GM12878 (cell line): ENCODE data around the gene SERPINF2. TPM values are rescaled to one million over a fixed set of nuclear protein-coding genes. Genes with fewer than 3 reads are reported as not detected.

Experiments
- ATAC-seq: fragments of 200-7000 bp; cut with Tn5 transposase; 3 replicates; pipeline ENCODE4 v1.9.1; 2020; ENCODE audit warnings: mild to moderate bottlenecking, moderate library complexity
- BruUV-seq: library from RNA; stranded (reverse); fragments of 400-500 nt; replicated peaks from 2 replicates; lab custom pipeline; 2021; lab: Mats Ljungman, UMichigan
- CTCF ChIA-PET: fragments of 300-600 bp; sonication (Branson Sonifier 250); formaldehyde crosslinking; extraction: SDS; loops from one replicate; lab custom pipeline; 2021; ENCODE audit warnings: inconsistent platforms; lab: Yijun Ruan, JAX
- POLR2A ChIA-PET: fragments of 350-600 bp; formaldehyde crosslinking; extraction: SDS; loops from one replicate; lab custom pipeline; 2021; ENCODE audit warnings: inconsistent platforms; lab: Charles Lee
- RAD21 ChIA-PET: fragments of 300-600 bp; sonication (Branson Sonifier 250); formaldehyde crosslinking; loops from one replicate; lab custom pipeline; 2023; ENCODE audit warnings: antibody characterized with exemption; ENCODE audit not compliant: unreplicated experiment; lab: Charles Lee
- SMC1A ChIA-PET: fragments of 300-600 bp; sonication (Branson Sonifier 250); formaldehyde crosslinking; loops from one replicate; lab custom pipeline; 2023; ENCODE audit not compliant: unreplicated experiment, uncharacterized antibody; lab: Charles Lee
- DNase-seq: peaks from one replicate; pipeline ENCODE4 v3.0.0-alpha.2; 2011; ENCODE audit warnings: low read depth, low spot score
- FAIRE-seq: peaks from 3 replicates; lab custom pipeline; 2011; peaks lifted over from hg19 to GRCh38; lab: Jason Lieb, UNC
- H2AFZ ChIP-seq: 2 replicates; pipeline ENCODE4 v1.6.0; 2011; ENCODE audit warnings: low read depth, low read length, control low read depth; ENCODE audit not compliant: control insufficient read depth
- H3K27ac ChIP-seq: 2 replicates; pipeline ENCODE4 v1.5.1; 2011; ENCODE audit warnings: control low read depth; ENCODE audit not compliant: control insufficient read depth, insufficient read depth
- H3K27me3 ChIP-seq, 2 experiments: replicated peaks in 1 of 2; 2 replicates each; pipeline versions ENCODE4 v1.6.0 to v1.6.1; 2011; ENCODE audit warnings: low read length in 1 of 2; ENCODE audit not compliant: control insufficient read depth in 2 of 2, insufficient read depth in 2 of 2
- H3K36me3 ChIP-seq, 2 experiments: 2 replicates each; pipeline ENCODE4 v1.5.1; 2011; ENCODE audit warnings: low read length in 1 of 2; ENCODE audit not compliant: control insufficient read depth in 2 of 2, insufficient read depth in 2 of 2
- H3K4me1 ChIP-seq: 2 replicates; pipeline ENCODE4 v1.6.1; 2011; ENCODE audit warnings: mild to moderate bottlenecking, low read length, moderate library complexity, mixed read lengths; ENCODE audit not compliant: control insufficient read depth, insufficient read depth
- H3K4me2 ChIP-seq: 2 replicates; pipeline ENCODE4 v1.6.0; 2011; ENCODE audit warnings: control low read depth; ENCODE audit not compliant: control insufficient read depth, insufficient read depth
- H3K4me3 ChIP-seq: fragments of 200-600 bp; sonication (generic); 2 replicates; pipeline ENCODE4 v1.5.1; 2016
- H3K79me2 ChIP-seq: 2 replicates; pipeline ENCODE4 v1.6.0; 2011; ENCODE audit warnings: low read length; ENCODE audit not compliant: control insufficient read depth, insufficient read depth
- H3K9ac ChIP-seq: 2 replicates; pipeline ENCODE4 v1.8.0; 2011; ENCODE audit warnings: low read length, control low read depth, mixed read lengths; ENCODE audit not compliant: control insufficient read depth, insufficient read depth
- H3K9me3 ChIP-seq: replicated peaks from 3 replicates; pipeline ENCODE4 v1.5.1; 2011; ENCODE audit warnings: mild to moderate bottlenecking, low read length; ENCODE audit not compliant: control insufficient read depth, insufficient read depth
- H4K20me1 ChIP-seq: 2 replicates; pipeline ENCODE4 v1.6.0; 2011; ENCODE audit not compliant: control insufficient read depth, insufficient read depth
- IKZF2 ChIP-seq, 2 experiments: fragments of 450-650 bp; IDR thresholded peaks; 2 replicates each; pipeline ENCODE4 v1.6.1; 2017; ENCODE audit warnings: mild to moderate bottlenecking in 2 of 2, moderate library complexity in 2 of 2
- NFIC ChIP-seq: IDR thresholded peaks from 2 replicates; pipeline ENCODE4 v1.6.1; 2012; ENCODE audit warnings: low read depth, mild to moderate bottlenecking, inconsistent platforms, low read length, moderate library complexity
- NFXL1 ChIP-seq: fragments of 450-650 bp; IDR thresholded peaks from 2 replicates; pipeline ENCODE4 v1.6.1; 2017; ENCODE audit warnings: antibody characterized with exemption, mild to moderate bottlenecking, borderline replicate concordance
- PAX5 ChIP-seq: IDR thresholded peaks from 2 replicates; pipeline ENCODE4 v1.6.1; 2011; ENCODE audit warnings: low read depth, low read length, borderline replicate concordance
- POLR2A ChIP-seq: IDR thresholded peaks from 2 replicates; pipeline ENCODE4 v1.6.1; 2011; ENCODE audit warnings: low read depth, mild to moderate bottlenecking, low read length
- RUNX3 ChIP-seq: IDR thresholded peaks from 2 replicates; pipeline ENCODE4 v1.6.1; 2012; ENCODE audit warnings: low read length, inconsistent platforms
- SMARCA5 ChIP-seq: fragments of 450-650 bp; IDR thresholded peaks from 2 replicates; pipeline ENCODE4 v1.6.1; 2017; ENCODE audit warnings: mild to moderate bottlenecking
- SRF ChIP-seq, 2 experiments: IDR thresholded peaks; 2 replicates each; pipeline ENCODE4 v1.6.1; 2011; ENCODE audit warnings: low read depth in 2 of 2, low read length in 2 of 2, mild to moderate bottlenecking in 1 of 2, moderate library complexity in 1 of 2
- TCF12 ChIP-seq: IDR thresholded peaks from 2 replicates; pipeline ENCODE4 v1.6.1; 2011; ENCODE audit warnings: low read depth, mild to moderate bottlenecking, low read length
- TCF3 ChIP-seq: IDR thresholded peaks from 2 replicates; pipeline ENCODE4 v1.6.1; 2012; ENCODE audit warnings: low read depth, mild to moderate bottlenecking, low read length, borderline replicate concordance; ENCODE audit not compliant: insufficient read depth
- ZBTB11 ChIP-seq: fragments of 450-650 bp; formaldehyde crosslinking; IDR thresholded peaks from 2 replicates; pipeline ENCODE4 v1.5.0; 2022; ENCODE audit warnings: mild to moderate bottlenecking, missing genetic modification characterization
- ZBTB33 ChIP-seq: fragments of 450-650 bp; IDR thresholded peaks from 2 replicates; pipeline ENCODE4 v1.6.1; 2017; ENCODE audit warnings: mild to moderate bottlenecking
- ZBTB40 ChIP-seq: fragments of 450-650 bp; IDR thresholded peaks from 2 replicates; pipeline ENCODE4 v1.6.1; 2016; ENCODE audit warnings: mild to moderate bottlenecking, moderate library complexity, borderline replicate concordance
- WGBS: methylation state at CpG from one replicate; pipeline ENCODE4 v1.1.6; 2016; ENCODE audit warnings: low lambda C conversion rate; ENCODE audit not compliant: insufficient replicate concordance, insufficient coverage; ENCODE audit errors: missing lambda C conversion rate; 5-methylcytosine and 5-hydroxymethylcytosine counted together
- in situ Hi-C: fragments of 300-500 bp; cut with MboI; formaldehyde crosslinking; loops from 9 replicates; pipeline ENCODE4 v1.14.3; 2018; ENCODE audit warnings: mixed read lengths
- intact Hi-C: fragments of 100-400 bp; cut with micrococcal nuclease; formaldehyde crosslinking; loops from one replicate; pipeline ENCODE4 v1.14.2; 2022; ENCODE audit not compliant: unreplicated experiment
- polyA plus RNA-seq, 11 experiments: library from polyadenylated mRNA; depleted of rRNA in 4 of 11; unstranded in 6 of 11; stranded (reverse) in 5 of 11; fragments of >200 nt; fragmentation: Nextera tagmentation in 4 of 11; fragmentation: Illumina TruSeq in 1 of 11; extraction: Ambion mirVana in 4 of 11; extraction: Trizol in 1 of 11; gene quantifications; 1 replicate in 1 of 11; 2 replicates in 10 of 11; pipeline versions ENCODE4 v1.2.1 to v1.2.3, GENCODE V29; 2011 to 2016; ENCODE audit warnings: inconsistent platforms in 2 of 11, missing spikeins in 2 of 11, low read depth in 1 of 11
- total RNA-seq, 4 experiments: library from RNA; depleted of rRNA in 3 of 4; stranded (reverse); fragments of >200 nt in 3 of 4; fragmentation: Illumina TruSeq in 1 of 4; extraction: Trizol in 1 of 4; gene quantifications; 2 replicates each; pipeline versions ENCODE4 v1.2.1 to v1.2.3, GENCODE V29; 2013 to 2021

The SERPINF2 gene
- total and polyA plus RNA-seq, 10 of the 15 experiments (the other 5 are each of a cell fraction or from before 2014, with no cell fraction given) = 0.04 to 0.21 (median 0.12) TPM; not detected in 6

GRCh38 chr17:1792495-1793446 lies 50.1 kb downstream of the SERPINF2 start:
- no peak overlapping the region for H3K4me2 ChIP-seq
- POLR2A ChIA-PET = interaction anchor here (0.6 kb wide), 1 partner anchor 379 kb away, joined by 6 read pairs; no protein-coding TSS in a partner anchor
- RAD21 ChIA-PET = interaction anchor here (1.0 kb wide), 1 partner anchor 10 kb away, joined by 3 read pairs; no protein-coding TSS in a partner anchor
- TF ChIP-seq PAX5 (no peak), IKZF2 (IDR thresholded peaks at IDR 0.05) (no peak), SMARCA5 (no peak), TCF3 (no peak), POLR2A (no peak), ZBTB40 (no peak), TCF12 (no peak), NFIC (no peak), SRF (IDR thresholded peaks at IDR 0.05; ENCODE audit: low read depth in 2 of 2, low read length in 2 of 2) (no peak), ZBTB11 (no peak), ZBTB33 (no peak), NFXL1 (no peak), RUNX3 (no peak)

More at GRCh38 chr17:1792495-1793446, 50.1 kb downstream of the SERPINF2 start:
- intact Hi-C loops (no loop called here), in situ Hi-C loops (no loop called here)
- Histone ChIP-seq H3K4me3 (no peak overlapping the region), H3K9me3 (no peaks in the 10 kb centered on the region), H3K4me1 (no peaks in the 10 kb centered on the region), H3K9ac (no peak overlapping the region), H3K36me3 (no peaks in the 10 kb centered on the region; a peak in 2 of 4 replicates), H3K27ac (no peak overlapping the region), H2AFZ (no peak overlapping the region), H4K20me1 (no peaks in the 10 kb centered on the region), H3K27me3 (no peaks in the 10 kb centered on the region), H3K79me2 (no peaks in the 10 kb centered on the region; the same call in 1 of the 2 replicates)
- FAIRE-seq (no peak), DNase-seq (no peak), ATAC-seq (no peak)
- no TSS peak for BruUV-seq
- 89% methylated on average over 23 of the region's 23 CpGs for WGBS
- ChIA-PET SMC1A (no interaction called here), CTCF (interaction anchor here (0.7 to 1.5 kb wide), 2 partner anchors 9 kb away, joined by 3 to 5 read pairs; no protein-coding TSS in a partner anchor)
